IPS-NIHi7 (cell line): ENCODE results near the gene C1orf122.
"Not testable (repeated sequence)": the region's sequence is repeated elsewhere in the genome, so short reads cannot be mapped to it uniquely, and the experiment has no call there.

Experiments used
- DNase-seq: peaks from one replicate; pipeline ENCODE4 v3.0.0; 2012; ENCODE audit warnings: mixed read lengths; ENCODE audit errors: extremely low spot score

C1orf122 gene

DNA sequence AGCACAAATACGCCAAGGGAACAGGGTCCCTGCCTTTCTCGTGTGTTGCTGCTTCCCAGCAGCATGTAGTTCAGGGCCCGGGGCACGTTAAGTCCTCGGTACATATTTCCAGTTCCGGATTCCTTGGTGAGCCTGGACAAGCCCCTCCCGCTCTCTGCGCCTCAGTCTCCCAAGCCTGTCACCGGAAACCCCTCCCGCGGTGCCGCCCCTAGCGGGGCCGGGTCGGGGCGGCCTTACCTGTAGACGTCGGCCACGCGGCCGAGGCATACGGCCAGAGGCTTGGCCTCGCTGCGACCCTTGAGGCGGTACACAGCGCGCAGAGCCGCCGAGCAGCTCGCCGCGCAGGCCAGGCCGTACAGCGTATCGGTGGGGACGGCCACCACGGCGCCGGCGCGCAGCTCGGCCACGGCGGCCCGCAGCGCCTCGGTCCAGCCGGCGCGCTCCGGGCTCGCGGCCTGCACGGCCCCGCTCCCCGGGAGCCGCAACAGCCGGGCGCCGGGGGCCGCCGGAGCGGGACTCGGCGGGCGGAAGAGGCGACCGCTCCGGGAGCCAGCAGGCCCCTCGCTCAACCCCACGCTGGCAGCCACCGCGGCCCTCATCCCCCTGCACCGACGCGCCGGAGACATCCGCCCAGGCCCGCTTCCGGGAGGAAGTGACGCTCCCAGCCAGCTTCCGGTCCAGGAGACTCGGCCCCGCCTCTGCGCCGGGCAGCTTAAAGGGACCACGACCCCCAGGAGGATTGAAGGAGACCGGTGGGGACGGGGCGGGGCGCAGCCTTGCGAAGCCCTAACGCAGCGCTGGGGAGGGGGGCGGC, at the start of gene C1orf122, which contains the start of gene YRDC:
C1orf122 (plus strand) TSS at position 236 of the 814 bp plus-strand sequence. CDS start 615 bp downstream, outside the sequence.
YRDC (minus strand) TSS at position 654 of the 814 bp plus-strand sequence; CDS start at position 626, 28 bp downstream.
- peak; percentile 98 for DNase-seq

DNA sequence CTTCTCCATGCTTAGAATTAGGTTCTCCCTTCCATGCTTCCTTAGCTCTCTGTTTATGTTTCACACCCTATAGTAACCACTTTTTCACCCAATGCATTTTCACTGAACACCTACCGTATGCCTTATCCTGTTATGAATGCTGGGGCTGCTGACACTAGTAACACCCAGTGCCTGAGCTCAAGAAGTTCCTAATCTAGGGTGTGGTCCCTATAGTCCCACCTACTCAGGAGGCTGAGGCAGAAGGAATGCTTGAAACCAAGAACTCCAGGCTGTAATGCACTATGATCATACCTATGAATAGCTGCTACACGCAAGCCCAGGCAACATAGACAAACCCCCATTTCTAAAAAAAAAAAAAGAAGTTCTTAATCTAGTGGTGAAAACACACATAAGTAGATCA, 48.1 kb upstream of the C1orf122 start:
- DNase-seq, result no peak

DNA sequence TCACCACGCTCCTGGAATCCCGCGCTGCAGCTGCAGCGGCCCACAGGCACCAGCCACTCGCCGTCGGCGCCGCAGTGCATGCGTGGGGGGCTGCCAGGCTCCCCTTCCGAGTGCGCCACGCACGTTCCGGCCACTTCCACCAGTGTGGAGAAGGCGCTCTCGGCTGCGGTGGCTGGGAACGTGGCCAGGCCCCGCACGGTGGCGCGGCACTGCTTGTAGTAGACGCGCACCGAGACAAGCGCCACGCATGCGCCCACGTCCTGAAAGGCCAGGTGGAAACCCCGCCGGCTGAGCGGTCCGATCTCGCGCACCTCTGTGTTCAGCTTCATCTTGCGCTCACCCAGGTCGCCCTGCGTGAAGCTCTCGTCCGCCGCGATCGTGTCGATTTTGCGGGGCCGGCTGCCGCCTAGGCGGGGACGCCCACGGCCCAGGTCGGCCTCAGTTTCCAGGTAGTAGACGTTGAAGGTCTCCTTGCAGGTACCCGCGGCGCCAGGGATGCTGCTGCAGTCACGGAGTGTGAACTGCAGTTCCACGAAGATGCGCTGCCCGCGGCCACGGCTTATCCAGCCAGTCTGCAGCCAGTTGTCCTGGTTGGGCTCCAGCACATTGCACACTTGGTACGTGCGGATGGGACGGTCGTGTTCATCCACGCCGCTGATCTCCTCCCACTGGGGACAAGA, 46.0 kb upstream of the C1orf122 start:
- DNase-seq, result no peak

DNA sequence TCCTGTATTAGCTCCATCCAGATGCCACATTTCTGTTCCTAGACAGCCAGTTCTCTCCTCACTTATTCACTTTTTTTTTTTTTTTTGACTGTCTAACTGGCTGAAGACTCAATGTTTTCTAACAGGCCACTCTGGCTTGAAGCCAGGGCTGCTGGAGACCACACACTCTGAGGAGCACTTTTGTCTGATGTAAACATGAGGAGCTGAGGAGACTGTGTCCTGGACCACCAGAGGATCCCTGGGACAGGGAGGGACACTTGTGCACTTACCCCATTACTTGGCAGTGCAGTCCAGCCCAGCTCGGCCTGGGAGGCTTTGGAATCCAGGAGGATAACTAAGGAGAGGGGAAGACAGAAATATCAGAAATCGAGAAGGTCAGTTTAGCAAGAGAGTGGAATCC, 45.1 kb upstream of the C1orf122 start:
- DNase-seq, result no peak

DNA sequence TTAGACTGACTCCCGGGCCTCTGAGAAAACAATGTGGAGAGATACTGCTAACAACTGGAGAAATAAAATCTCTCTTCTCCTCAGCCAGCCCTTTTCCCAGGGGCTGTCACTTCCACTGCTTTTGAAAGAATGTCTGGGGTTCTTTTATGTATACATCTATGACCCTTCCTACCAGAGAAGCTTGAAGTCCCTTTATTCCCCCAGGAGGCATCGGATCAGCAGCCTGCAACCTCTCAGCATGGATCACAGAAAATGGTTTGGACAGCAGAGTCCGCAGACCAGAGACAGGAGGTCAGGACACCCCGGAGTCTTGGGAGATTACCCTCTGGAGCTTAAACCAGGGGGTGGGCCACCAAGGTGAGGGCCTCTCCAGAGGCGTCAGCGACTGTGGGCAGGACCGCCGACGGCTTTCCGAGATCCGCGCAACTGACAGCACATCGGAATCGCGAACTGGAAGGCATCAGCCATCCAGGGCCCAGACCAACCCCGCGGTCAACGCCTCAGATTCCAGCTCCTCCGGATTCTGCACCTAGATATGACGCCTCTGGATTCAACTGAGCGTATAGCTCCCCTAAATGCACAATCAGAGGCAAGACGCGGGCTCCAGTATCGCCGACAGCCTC, 43.7 kb upstream of the C1orf122 start:
- no peak for DNase-seq

DNA sequence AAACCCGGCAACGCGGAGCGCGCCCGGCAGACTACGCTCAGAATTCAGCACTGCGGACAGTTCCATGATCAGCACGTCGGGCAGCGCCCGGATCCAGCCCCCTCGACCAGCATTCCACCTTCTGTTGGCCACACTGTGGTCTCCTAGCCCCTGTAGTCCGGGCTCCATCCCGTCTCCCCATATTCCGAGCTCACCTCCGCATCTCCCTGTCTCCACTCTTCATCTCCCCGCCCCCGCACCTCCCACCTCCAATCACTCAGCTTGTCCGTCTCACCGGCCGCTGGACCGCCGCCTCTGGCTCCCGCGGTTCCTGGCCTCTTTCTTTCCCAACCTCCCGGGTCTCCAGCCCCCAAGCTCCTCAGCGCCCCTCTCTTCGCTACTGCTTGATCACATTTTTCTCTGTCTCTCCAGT, 43.2 kb upstream of the C1orf122 start:
- DNase-seq, result peak; percentile 93

DNA sequence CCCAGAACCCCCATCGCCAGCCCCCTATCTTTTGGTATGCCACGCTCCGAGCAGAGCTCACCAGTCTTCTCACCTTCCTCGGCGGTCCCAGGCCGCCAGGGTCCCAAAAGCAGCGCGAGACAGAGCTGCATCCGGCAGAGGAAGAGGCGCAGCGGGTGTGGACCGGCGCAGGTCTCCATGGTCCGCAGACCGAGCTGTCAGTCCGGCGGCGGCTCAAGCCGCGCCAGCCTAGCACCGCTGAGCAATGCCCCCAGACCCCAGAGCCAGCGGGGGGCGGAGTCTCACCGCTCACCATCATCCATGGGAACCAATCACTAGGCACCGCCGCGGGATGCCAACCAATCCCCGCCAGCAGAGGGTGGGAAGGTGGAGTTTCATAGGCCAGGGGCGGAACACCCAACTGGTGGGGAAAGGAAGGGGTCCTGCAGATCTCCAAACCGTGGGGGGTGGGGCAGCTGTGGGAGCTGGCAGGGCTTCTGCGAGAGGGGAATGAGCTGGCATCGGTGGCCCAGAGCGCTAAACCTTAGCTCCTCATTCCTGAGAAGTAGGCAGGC, 42.6 kb upstream of the C1orf122 start, which contains the start of gene EPHA10:
EPHA10 (minus strand) TSS at position 233 of the 554 bp plus-strand sequence; CDS start at position 179, 54 bp downstream.
- peak; percentile 80 for DNase-seq

DNA sequence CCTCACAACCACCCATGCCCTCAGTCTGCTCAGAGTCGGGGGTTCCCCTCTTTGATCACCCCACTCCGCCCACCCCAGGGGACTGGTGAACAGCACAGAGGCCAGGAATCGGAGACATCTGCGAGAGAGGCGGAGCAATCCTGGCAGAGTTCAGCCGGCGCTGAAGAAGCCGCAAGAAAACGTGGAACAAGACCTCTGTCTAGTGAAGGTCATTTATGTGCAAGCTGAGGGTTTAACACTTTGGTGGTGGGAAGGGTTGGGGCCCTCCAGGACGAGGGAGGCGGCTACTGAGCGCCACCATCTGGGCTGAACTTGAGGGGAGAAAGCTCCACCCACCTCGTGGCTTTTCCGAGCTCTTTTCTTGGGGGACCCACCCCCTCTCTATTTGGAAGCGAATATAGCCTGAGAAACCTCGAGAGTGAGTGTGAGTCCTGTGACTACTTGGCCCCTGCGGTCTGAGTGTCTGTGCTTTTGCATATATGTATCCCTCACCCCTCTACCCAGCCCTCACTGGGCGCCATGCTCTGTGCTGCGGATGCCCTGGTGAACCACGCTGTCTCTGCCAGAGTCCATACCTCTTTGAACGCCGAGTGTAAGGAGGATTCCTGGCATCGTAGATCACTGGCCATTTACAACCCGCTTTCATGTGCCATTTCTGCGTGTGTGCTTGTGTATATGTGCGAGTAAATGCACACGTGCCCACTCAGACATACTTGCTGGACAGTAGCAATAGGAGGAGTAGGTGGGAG, 41.5 kb upstream of the C1orf122 start:
- DNase-seq, result peak; percentile 57

DNA sequence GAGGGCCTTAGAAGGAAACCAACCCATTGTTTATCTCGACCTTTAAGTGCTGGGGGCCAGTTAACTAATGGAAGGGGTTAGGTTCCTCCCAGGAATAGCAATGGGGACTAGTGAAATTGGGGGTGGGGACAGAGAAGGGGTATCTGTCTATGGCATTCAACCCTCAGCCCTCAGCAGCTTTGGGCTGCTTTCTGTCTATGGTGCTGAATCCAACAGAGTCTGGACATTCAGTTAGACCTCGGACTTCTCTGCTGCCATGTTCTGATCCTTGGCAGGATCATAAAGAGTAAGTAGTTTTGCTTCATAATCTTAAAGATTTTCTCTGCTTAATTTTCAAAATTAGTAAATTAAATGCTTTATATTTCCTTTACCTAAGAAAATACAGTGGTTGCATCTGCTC, 40.1 kb upstream of the C1orf122 start:
- no peak for DNase-seq

DNA sequence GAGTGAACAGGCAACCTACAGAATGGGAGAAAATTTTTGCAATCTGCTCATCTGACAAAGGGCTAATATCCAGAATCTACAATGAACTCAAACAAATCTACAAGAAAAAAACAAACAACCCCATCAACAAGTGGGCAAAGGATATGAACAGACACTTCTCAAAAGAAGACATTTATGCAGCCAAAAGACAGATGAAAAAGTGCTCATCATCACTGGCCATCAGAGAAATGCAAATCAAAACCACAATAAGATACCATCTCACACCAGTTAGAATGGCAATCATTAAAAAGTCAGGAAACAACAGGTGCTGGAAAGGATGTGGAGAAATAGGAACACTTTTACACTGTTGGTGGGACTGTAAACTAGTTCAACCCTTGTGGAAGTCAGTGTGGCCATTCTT, 36.1 kb upstream of the C1orf122 start:
- DNase-seq, result not testable (repeated sequence)

DNA sequence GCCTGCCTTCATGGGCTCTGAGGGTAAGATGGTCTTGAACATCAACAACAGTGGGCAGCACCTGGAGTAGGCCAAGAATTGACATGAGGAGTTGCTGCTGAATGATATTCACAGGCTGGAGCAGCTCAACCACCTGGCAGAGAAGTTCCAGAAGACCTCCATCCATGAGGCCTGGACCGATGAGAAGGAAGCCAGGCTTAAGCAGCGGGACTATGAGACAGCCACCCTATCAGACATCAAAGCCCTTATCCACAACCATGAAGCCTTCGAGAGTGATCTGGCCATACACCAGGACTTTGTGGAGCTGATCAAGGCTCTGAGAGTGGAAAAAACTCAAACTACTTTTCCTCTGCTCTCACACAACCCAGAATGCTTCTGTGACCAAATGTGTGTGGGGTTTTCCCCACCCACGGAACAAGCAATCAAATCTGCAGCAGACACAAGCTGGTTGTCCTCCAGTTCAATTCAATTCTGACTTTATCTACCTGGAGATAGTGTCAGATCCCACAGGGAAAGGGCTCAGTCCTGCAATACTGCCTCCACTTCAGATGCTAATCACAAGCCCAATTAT, 30.6 kb upstream of the C1orf122 start:
- DNase-seq, result no peak

DNA sequence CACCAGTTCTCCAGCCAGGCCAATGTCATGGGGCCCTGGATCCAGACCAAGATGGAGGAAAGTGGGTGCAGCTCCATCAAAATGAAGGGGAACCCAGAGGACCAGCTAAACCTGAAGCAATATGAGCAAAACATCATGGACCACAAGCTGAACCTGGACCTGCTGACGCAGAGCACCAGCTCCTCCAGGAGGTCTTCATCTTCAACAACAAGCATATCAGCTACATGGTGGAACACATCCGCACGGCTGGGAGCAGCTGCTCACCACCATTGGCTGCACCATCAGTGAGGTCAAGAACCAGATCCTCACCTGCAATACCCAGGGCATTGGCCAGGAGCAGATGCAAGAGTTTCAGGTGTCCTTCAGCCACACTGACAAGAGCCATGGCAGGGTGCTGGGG, 28.9 kb upstream of the C1orf122 start:
- DNase-seq, result no peak

DNA sequence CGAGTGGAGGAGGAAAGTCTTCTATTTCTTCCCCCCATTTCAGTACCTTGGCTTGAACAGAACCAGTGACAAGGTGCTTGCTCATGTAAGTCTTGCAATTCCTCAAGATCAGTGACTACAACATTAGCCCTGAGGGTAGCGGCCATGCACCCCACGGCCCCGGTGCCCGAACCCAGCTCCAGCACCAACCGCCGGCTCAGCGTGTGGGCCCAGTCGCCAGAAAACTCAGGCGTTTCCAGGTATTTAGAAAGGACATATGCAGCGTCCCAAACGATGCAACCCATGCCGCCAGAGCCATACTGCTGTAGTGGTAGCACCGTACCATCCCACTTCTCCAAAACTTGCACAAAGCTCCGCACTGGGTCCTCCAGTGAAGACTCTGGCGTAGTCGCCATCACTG, 25.1 kb upstream of the C1orf122 start:
- DNase-seq, result no peak

DNA sequence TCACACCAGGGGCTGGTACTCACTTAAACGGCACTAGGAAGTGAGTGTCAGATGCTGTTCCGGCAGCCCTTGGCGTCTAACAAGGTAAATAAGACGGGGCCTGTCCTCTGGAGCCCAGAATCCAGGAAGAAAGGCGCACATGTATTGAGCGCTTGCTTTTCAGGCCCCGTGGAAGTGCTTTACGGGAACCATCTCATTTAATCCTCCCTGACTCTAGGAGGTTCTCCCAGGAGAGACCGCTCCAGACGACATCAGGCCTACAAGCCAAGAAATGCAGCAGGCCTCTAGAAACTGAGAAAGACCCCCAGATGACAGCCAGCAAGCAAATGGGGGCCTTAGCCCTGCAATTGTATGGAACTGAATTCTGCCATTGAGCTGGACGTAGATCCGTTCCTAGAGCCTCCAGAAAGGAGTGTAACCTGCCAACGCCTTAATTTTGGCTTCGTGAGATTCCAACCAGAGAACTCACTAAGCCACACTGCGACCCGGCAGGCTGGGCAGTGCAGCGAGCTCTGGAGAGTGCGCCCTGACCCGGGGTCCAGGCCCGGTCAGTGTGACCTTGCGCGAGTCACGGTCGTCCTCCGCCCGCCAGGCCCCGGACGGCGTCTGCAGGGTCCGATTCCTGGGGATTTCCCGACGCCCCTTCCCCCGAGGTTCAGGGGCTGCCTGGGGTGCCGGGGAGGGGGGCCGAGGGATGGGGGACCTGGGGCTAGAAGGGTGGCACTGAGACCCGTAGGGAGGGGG, 14.5 kb upstream of the C1orf122 start:
- DNase-seq, result peak; percentile 22

DNA sequence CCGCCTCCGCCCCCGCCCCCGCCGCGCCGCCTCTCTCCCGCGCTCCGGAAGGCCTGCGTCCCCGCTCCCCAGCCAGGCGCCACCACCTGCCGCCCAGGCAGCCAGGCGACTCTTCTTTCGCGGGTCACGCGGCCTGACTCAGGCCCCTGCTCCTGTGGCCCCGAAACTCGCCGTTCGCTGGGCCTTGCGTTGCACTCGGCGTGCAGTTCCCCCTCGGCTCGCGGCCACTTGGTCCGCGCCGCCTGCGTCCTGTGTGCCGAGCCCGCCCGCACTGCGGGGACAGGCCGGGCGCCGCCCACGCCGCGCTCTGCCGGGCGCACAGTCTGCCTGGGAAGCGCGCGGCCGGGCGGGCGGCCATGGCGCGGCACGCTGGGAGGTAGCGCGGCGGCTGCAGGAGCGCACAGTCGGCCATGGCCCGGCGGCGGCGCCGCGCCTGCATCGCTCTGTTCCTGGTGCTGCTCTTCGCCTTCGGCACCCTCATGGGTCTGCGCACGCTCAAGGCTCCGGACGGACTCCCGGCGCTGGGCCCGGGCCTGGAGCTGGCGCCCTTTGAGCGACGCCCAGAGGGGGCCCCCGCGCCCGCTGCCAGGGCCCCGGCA, 13.7 kb upstream of the C1orf122 start, which contains the start of gene MANEAL:
MANEAL (plus strand) TSS at position 75 of the 599 bp plus-strand sequence; CDS start at position 411, 336 bp downstream.
- peak; percentile 74 for DNase-seq

DNA sequence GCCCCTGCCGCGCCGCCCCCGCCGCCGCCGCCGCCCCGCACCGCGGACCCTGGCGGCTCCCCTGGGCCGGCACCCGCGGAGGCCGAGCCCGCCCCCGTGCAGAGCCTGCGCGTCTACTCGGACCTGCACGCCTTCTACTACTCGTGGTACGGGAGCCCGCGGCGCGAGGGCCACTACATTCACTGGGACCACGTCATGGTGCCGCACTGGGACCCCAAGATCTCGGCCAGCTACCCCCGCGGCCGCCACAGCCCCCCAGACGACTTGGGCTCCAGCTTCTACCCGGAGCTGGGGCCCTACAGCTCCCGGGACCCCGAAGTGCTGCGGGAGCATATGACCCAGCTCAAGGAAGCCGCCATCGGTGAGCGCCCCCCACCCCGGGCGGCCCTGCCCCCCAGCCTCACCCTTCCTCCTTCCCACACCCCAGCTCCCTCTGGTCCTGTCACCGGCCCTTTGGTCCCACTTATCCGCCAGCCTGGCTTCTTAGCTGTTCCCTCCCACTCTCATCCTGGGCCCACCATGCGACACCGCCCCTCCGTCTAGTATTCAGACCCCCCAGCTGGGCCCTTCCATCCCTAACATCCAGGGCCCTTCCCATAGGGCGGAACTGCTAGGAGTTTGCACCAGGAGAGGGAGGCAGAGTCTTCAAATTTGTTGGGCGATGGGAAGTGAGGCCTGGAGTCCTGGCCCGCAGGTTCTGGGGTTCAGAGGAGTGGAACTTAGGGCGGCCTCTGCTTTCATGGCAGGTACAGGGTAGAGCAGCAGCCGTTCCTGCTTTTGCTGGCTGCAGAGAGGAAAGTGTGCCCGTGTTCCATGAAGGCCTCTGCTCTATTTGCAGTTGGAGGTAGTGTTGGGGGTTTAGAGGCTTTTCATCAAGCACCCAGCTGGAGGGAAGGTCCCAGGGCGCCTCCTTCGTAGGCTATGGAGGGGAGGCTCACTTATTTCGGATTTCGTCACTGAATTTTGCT, 12.9 kb upstream of the C1orf122 start:
- peak; percentile 18 for DNase-seq

DNA sequence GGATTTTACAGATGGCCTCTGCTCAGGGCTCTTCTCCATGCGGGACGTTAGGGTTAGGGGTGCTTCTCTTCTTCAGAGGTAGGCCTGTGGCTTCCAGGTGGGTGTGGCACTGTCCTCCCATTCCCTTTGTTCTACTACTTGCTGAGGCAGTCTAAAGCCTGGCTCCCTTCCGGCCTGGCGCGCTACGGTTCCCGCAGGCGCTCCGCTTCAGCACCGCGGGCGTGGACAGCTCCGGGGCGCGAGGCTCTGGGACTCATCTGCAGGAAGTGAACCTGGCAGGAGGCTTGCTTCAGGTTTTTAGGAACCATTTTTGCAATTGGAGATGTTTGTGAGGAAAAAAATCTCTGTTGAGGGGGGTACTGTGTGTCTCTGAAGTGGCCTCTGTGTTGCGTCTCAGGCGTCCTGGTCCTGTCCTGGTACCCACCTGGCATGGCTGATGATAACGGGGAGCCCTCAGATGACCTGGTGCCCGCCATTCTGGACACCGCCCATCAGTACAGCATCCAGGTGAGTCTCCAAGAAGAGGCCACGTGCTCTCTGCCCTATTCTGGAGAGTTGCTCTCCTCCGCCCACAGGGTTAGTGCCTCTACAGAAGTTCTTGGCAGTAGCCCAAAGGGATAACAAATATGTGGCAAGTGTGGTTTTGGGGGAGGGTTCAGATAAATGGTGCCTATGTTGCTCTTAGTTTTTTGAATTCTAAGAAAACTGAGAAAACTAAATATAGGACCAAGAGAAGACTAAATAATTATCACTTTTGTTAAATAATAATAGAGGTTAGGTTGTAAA, 12.1 kb upstream of the C1orf122 start:
- peak; percentile 93 for DNase-seq
